Liver (tissue), 9 donors: ENCODE results near the gene ARL4D. TPM values are rescaled to one million over a fixed set of nuclear protein-coding genes. Genes with fewer than 3 reads are reported as not detected.

ENCODE experiments used
- DNase-seq: peaks from one replicate; pipeline ENCODE4 v3.0.0-alpha.2; 2017; ENCODE audit warnings: low spot score
- H3K27ac ChIP-seq, 2 donors: one replicate each; pipeline ENCODE4 v1.7.0; 2013; ENCODE audit warnings: inconsistent platforms in 2 of 2, low read length in 2 of 2, control low read depth in 1 of 2, low read depth in 1 of 2, mild to moderate bottlenecking in 1 of 2
- H3K27me3 ChIP-seq, 4 donors: one replicate each; pipeline versions ENCODE4 v1.6.1 to v1.7.0; 2013; ENCODE audit warnings: low read length in 3 of 4, inconsistent platforms in 1 of 4, mild to moderate bottlenecking in 1 of 4, moderate library complexity in 1 of 4; ENCODE audit not compliant: control insufficient read depth in 4 of 4, insufficient read depth in 4 of 4
- H3K36me3 ChIP-seq, 4 donors: one replicate each; pipeline versions ENCODE4 v1.6.1 to v1.7.0; 2013; ENCODE audit warnings: low read length in 3 of 4, mild to moderate bottlenecking in 3 of 4, low read depth in 1 of 4, moderate library complexity in 1 of 4; ENCODE audit not compliant: control insufficient read depth in 4 of 4, insufficient read depth in 3 of 4
- H3K4me1 ChIP-seq, 4 donors: one replicate each; pipeline versions ENCODE4 v1.6.1 to v1.7.0; 2013; ENCODE audit warnings: low read length in 3 of 4, mild to moderate bottlenecking in 3 of 4, moderate library complexity in 1 of 4; ENCODE audit not compliant: control insufficient read depth in 4 of 4, insufficient read depth in 4 of 4
- H3K4me3 ChIP-seq, 3 donors: one replicate each; pipeline versions ENCODE4 v1.6.1 to v1.7.0; 2013; ENCODE audit warnings: low read length in 3 of 3, control low read depth in 1 of 3, low read depth in 1 of 3, mild to moderate bottlenecking in 1 of 3
- H3K9ac ChIP-seq, 2 donors: one replicate each; pipeline ENCODE4 v1.7.0; 2013; ENCODE audit warnings: low read length in 2 of 2, mild to moderate bottlenecking in 2 of 2, moderate library complexity in 2 of 2, control low read depth in 1 of 2, low read depth in 1 of 2
- H3K9me3 ChIP-seq, 4 donors: one replicate each; pipeline versions ENCODE4 v1.6.1 to v1.7.0; 2013; ENCODE audit warnings: low read length in 3 of 4; ENCODE audit not compliant: control insufficient read depth in 4 of 4
- EGR1 ChIP-seq, 2 donors: IDR thresholded peaks; 2 replicates each; pipeline ENCODE4 v1.6.1; 2016 to 2018; ENCODE audit warnings: antibody characterized with exemption in 2 of 2, low read depth in 2 of 2
- FOXA1 ChIP-seq: IDR thresholded peaks from 2 replicates; pipeline ENCODE4 v1.6.1; 2016; ENCODE audit warnings: antibody characterized with exemption
- FOXA2 ChIP-seq: IDR thresholded peaks from 2 replicates; pipeline ENCODE4 v1.6.1; 2016; ENCODE audit warnings: antibody characterized with exemption
- GABPA ChIP-seq, 2 donors: IDR thresholded peaks in 1 of 2; conservative IDR thresholded peaks in 1 of 2; 2 replicates each; pipeline ENCODE4 v1.6.1; 2016; ENCODE audit warnings: antibody characterized with exemption in 2 of 2, mild to moderate bottlenecking in 1 of 2, moderate library complexity in 1 of 2
- HNF4A ChIP-seq, 2 donors: conservative IDR thresholded peaks; 2 replicates each; pipeline ENCODE4 v1.6.1; 2016; ENCODE audit warnings: antibody characterized with exemption in 2 of 2, mild to moderate bottlenecking in 2 of 2
- HNF4G ChIP-seq: IDR thresholded peaks from 2 replicates; pipeline ENCODE4 v1.6.1; 2016; ENCODE audit warnings: antibody characterized with exemption
- JUND ChIP-seq, 2 donors: IDR thresholded peaks; 2 replicates each; pipeline ENCODE4 v1.6.1; 2016; ENCODE audit warnings: antibody characterized with exemption in 2 of 2
- NR2F2 ChIP-seq: IDR thresholded peaks from 2 replicates; pipeline ENCODE4 v1.6.1; 2016; ENCODE audit warnings: antibody characterized with exemption
- RAD21 ChIP-seq, 2 donors: IDR thresholded peaks; 2 replicates each; pipeline ENCODE4 v1.6.1; 2016; ENCODE audit warnings: antibody characterized with exemption in 2 of 2, mild to moderate bottlenecking in 2 of 2
- REST ChIP-seq: IDR thresholded peaks from 2 replicates; pipeline ENCODE4 v1.6.1; 2016; ENCODE audit warnings: antibody characterized with exemption, mild to moderate bottlenecking
- RXRA ChIP-seq, 2 donors: IDR thresholded peaks; 2 replicates each; pipeline ENCODE4 v1.6.1; 2017 to 2018; ENCODE audit warnings: antibody characterized with exemption in 2 of 2, mild to moderate bottlenecking in 1 of 2
- SP1 ChIP-seq: IDR thresholded peaks from 2 replicates; pipeline ENCODE4 v1.6.1; 2018; ENCODE audit warnings: antibody characterized with exemption, mild to moderate bottlenecking
- TAF1 ChIP-seq: conservative IDR thresholded peaks from 2 replicates; pipeline ENCODE4 v1.6.1; 2016; ENCODE audit warnings: antibody characterized with exemption, mild to moderate bottlenecking
- YY1 ChIP-seq: IDR thresholded peaks from 2 replicates; pipeline ENCODE4 v1.6.1; 2016; ENCODE audit warnings: antibody characterized with exemption, mild to moderate bottlenecking
- WGBS: extraction: QIAGEN DNeasy Blood & Tissue Kit; methylation state at CpG from one replicate; pipeline ENCODE4 v1.1.7; 2013; 5-methylcytosine and 5-hydroxymethylcytosine counted together
- polyA plus RNA-seq, 2 donors: library from polyadenylated mRNA; stranded (reverse) in 1 of 2; unstranded in 1 of 2; fragments of 200-250 nt in 1 of 2; fragments of >200 nt in 1 of 2; fragmentation: Nextera tagmentation in 1 of 2; extraction: Ambion mirVana in 1 of 2; gene quantifications; one replicate each; pipeline versions ENCODE4 v1.2.1 to v1.2.3, GENCODE V29; 2013 to 2015
- total RNA-seq, 2 donors: library from RNA; depleted of rRNA; stranded (reverse); fragments of >200 nt; gene quantifications; one replicate each; pipeline ENCODE4 v1.2.3, GENCODE V29; 2014
- TF ChIP-seq, protein P1 (sequence below): fragments of 150-350 bp; IDR thresholded peaks from 2 replicates; pipeline ENCODE4 v1.5.1; 2017; ENCODE audit warnings: improper control_type of control experiment, low read depth, low read length; ENCODE audit not compliant: missing input control
- TF ChIP-seq, protein P2 (sequence below): IDR thresholded peaks from 2 replicates; pipeline ENCODE4 v1.6.1; 2016; ENCODE audit warnings: antibody characterized with exemption
- TF ChIP-seq, protein P3 (sequence below): IDR thresholded peaks from 2 replicates; pipeline ENCODE4 v1.6.1; 2016; ENCODE audit warnings: antibody characterized with exemption
- TF ChIP-seq, protein P4 (sequence below): IDR thresholded peaks from 2 replicates; pipeline ENCODE4 v1.6.1; 2016; ENCODE audit warnings: antibody characterized with exemption
- donor health status: healthy.
- donor health status: healthy.
- donor health status: healthy.
- donor health status: healthy.
- donor health status: healthy.

Gene ARL4D
- total and polyA plus RNA-seq, 4 donors: 13.6 to 39.2 (median 17.6) TPM

DNA sequence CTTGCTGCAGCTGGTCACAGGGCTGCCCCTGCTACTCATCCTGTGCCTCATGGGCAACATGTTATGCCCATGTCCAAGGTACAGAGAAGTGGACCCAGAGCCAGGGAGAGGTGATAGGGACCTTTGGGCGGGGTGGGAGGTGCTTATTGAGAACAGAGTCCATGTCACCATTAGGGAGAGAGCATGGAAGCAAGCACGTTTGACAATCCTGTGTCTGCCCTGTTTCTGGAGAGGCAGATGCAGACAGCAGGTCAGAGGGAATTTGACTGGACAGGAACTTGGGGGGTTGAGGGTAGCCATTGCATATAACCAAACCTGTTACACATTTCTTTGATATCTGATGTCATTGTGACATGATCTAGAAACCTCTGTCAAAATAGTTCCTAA lies 14.3 kb upstream of the ARL4D start:
- TF ChIP-seq REST (peak; percentile 87), TAF1 (peak; percentile 57), FOXA2 (peak; percentile 37), HNF4A (conservative IDR thresholded peaks at IDR 0.05) (peak; percentile 98 to 99), RAD21 (IDR thresholded peaks at IDR 0.05) (peak; percentile 40 to 45), GABPA (IDR thresholded peaks at IDR 0.05 in 1 of 2, conservative IDR thresholded peaks at IDR 0.05 in 1 of 2) (peak in 1 of 2 donors; percentile 11), SP1 (peak; percentile 97), EGR1 (IDR thresholded peaks at IDR 0.05; ENCODE audit: low read depth in 2 of 2) (no peak), RXRA (IDR thresholded peaks at IDR 0.05) (peak; percentile 75 to 86), NR2F2 (no peak), FOXA1 (peak; percentile 56), JUND (IDR thresholded peaks at IDR 0.05) (peak in 1 of 2 donors; percentile 63), YY1 (peak; percentile 95), HNF4G (peak; percentile 93)
- TF ChIP-seq, protein P1, sequence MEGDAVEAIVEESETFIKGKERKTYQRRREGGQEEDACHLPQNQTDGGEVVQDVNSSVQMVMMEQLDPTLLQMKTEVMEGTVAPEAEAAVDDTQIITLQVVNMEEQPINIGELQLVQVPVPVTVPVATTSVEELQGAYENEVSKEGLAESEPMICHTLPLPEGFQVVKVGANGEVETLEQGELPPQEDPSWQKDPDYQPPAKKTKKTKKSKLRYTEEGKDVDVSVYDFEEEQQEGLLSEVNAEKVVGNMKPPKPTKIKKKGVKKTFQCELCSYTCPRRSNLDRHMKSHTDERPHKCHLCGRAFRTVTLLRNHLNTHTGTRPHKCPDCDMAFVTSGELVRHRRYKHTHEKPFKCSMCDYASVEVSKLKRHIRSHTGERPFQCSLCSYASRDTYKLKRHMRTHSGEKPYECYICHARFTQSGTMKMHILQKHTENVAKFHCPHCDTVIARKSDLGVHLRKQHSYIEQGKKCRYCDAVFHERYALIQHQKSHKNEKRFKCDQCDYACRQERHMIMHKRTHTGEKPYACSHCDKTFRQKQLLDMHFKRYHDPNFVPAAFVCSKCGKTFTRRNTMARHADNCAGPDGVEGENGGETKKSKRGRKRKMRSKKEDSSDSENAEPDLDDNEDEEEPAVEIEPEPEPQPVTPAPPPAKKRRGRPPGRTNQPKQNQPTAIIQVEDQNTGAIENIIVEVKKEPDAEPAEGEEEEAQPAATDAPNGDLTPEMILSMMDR: no peak
- TF ChIP-seq, protein P2, sequence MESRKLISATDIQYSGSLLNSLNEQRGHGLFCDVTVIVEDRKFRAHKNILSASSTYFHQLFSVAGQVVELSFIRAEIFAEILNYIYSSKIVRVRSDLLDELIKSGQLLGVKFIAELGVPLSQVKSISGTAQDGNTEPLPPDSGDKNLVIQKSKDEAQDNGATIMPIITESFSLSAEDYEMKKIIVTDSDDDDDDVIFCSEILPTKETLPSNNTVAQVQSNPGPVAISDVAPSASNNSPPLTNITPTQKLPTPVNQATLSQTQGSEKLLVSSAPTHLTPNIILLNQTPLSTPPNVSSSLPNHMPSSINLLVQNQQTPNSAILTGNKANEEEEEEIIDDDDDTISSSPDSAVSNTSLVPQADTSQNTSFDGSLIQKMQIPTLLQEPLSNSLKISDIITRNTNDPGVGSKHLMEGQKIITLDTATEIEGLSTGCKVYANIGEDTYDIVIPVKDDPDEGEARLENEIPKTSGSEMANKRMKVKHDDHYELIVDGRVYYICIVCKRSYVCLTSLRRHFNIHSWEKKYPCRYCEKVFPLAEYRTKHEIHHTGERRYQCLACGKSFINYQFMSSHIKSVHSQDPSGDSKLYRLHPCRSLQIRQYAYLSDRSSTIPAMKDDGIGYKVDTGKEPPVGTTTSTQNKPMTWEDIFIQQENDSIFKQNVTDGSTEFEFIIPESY: peak; percentile 59
- TF ChIP-seq, protein P3, sequence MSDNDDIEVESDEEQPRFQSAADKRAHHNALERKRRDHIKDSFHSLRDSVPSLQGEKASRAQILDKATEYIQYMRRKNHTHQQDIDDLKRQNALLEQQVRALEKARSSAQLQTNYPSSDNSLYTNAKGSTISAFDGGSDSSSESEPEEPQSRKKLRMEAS: peak; percentile 92
- TF ChIP-seq, protein P4, sequence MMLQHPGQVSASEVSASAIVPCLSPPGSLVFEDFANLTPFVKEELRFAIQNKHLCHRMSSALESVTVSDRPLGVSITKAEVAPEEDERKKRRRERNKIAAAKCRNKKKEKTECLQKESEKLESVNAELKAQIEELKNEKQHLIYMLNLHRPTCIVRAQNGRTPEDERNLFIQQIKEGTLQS: no peak
- 27% methylated on average over 2 of the region's 2 CpGs for WGBS

More for the DNA sequence above, 14.3 kb upstream of the ARL4D start:
- DNase-seq: peak; percentile 50
- Histone ChIP-seq H3K27me3 (no peaks in the 10 kb centered on the region), H3K27ac (peak overlapping the region; percentile 87 to 88), H3K4me1 (peaks cover 0 to 23% (median 10%) of the 10 kb centered on the region in 4 donors), H3K36me3 (no peaks in the 10 kb centered on the region), H3K4me3 (peak overlapping the region in 1 of 3 donors; percentile 2), H3K9ac (peak overlapping the region in 1 of 2 donors; percentile 25), H3K9me3 (peaks cover 0 to 7% (median 1%) of the 10 kb centered on the region in 4 donors)
